H9 (cell line): ENCODE measurements around the gene UPF3A. TPM values are rescaled to one million over a fixed set of nuclear protein-coding genes. Genes with fewer than 3 reads are reported as not detected.

Experiments used
- DNase-seq: peaks from one replicate; pipeline ENCODE4 v3.0.0-alpha.2; 2017
- H2AFZ ChIP-seq: one replicate; pipeline ENCODE4 v1.6.1; 2013; ENCODE audit warnings: mild to moderate bottlenecking, low read length, control low read depth, moderate library complexity
- H2AK5ac ChIP-seq: 2 replicates; pipeline ENCODE4 v1.6.1; 2013; ENCODE audit warnings: low read length, control low read depth, mixed read lengths; ENCODE audit not compliant: insufficient read length
- H2BK120ac ChIP-seq: one replicate; pipeline ENCODE4 v1.6.1; 2013; ENCODE audit warnings: low read depth, mild to moderate bottlenecking, low read length, control low read depth, inconsistent platforms; ENCODE audit not compliant: poor library complexity, severe bottlenecking
- H2BK12ac ChIP-seq: 2 replicates; pipeline ENCODE4 v1.6.1; 2013; ENCODE audit warnings: low read length, control low read depth, mixed read lengths, low read depth; ENCODE audit not compliant: insufficient read length
- H2BK15ac ChIP-seq: 2 replicates; pipeline ENCODE4 v1.6.1; 2013; ENCODE audit warnings: low read depth, low read length, control low read depth
- H2BK20ac ChIP-seq: one replicate; pipeline ENCODE4 v1.6.1; 2013; ENCODE audit warnings: low read depth, mild to moderate bottlenecking, low read length, control low read depth, inconsistent platforms; ENCODE audit not compliant: poor library complexity, severe bottlenecking
- H2BK5ac ChIP-seq: 2 replicates; pipeline ENCODE4 v1.6.1; 2013; ENCODE audit warnings: low read length, control low read depth, mixed read lengths; ENCODE audit not compliant: insufficient read length
- H3K14ac ChIP-seq: 2 replicates; pipeline ENCODE4 v1.6.1; 2013; ENCODE audit warnings: low read length, control low read depth; ENCODE audit not compliant: insufficient read depth
- H3K18ac ChIP-seq: 2 replicates; pipeline ENCODE4 v1.6.1; 2013; ENCODE audit warnings: low read depth, mild to moderate bottlenecking, mixed read lengths, low read length, control low read depth; ENCODE audit not compliant: insufficient read length
- H3K23ac ChIP-seq: 2 replicates; pipeline ENCODE4 v1.6.1; 2013; ENCODE audit warnings: low read length, control low read depth, mixed read lengths, low read depth; ENCODE audit not compliant: insufficient read length
- H3K23me2 ChIP-seq: 2 replicates; pipeline ENCODE4 v1.6.1; 2013; ENCODE audit warnings: low read depth, mild to moderate bottlenecking, mixed read lengths, low read length, control low read depth; ENCODE audit not compliant: insufficient read length, poor library complexity, severe bottlenecking
- H3K27ac ChIP-seq: 2 replicates; pipeline ENCODE4 v1.5.1; 2013; ENCODE audit warnings: low read length, control low read depth, mixed read lengths, low read depth; ENCODE audit not compliant: insufficient read length
- H3K27me3 ChIP-seq: 2 replicates; pipeline ENCODE4 v1.6.1; 2013; ENCODE audit warnings: low read length, control low read depth, inconsistent platforms; ENCODE audit not compliant: insufficient read depth
- H3K4ac ChIP-seq: 2 replicates; pipeline ENCODE4 v1.6.1; 2013; ENCODE audit warnings: low read depth, mild to moderate bottlenecking, control low read depth, inconsistent platforms, low read length, moderate library complexity
- H3K4me1 ChIP-seq: 2 replicates; pipeline ENCODE4 v1.6.1; 2013; ENCODE audit warnings: low read length, control low read depth, inconsistent platforms; ENCODE audit not compliant: insufficient read depth
- H3K4me2 ChIP-seq: 2 replicates; pipeline ENCODE4 v1.6.1; 2013; ENCODE audit warnings: low read length, control low read depth, mixed read lengths; ENCODE audit not compliant: insufficient read length, insufficient read depth
- H3K56ac ChIP-seq: 2 replicates; pipeline ENCODE4 v1.6.1; 2013; ENCODE audit warnings: low read depth, mild to moderate bottlenecking, mixed read lengths, low read length, control low read depth; ENCODE audit not compliant: insufficient read length
- H3K79me1 ChIP-seq: 2 replicates; pipeline ENCODE4 v1.6.1; 2013; ENCODE audit warnings: low read depth, mild to moderate bottlenecking, moderate library complexity, low read length, control low read depth, inconsistent platforms; ENCODE audit not compliant: insufficient read depth, poor library complexity, severe bottlenecking
- H3K79me2 ChIP-seq: 2 replicates; pipeline ENCODE4 v1.6.1; 2013; ENCODE audit warnings: low read length, control low read depth, inconsistent platforms; ENCODE audit not compliant: insufficient read depth
- H3K9ac ChIP-seq: 2 replicates; pipeline ENCODE4 v1.6.1; 2013; ENCODE audit warnings: low read length, control low read depth, mixed read lengths; ENCODE audit not compliant: insufficient read length; ENCODE audit errors: extremely low read depth
- H3K9me3 ChIP-seq: one replicate; pipeline ENCODE4 v1.6.1; 2013; ENCODE audit warnings: low read depth, low read length, inconsistent platforms; ENCODE audit not compliant: control insufficient read depth
- H3T11ph ChIP-seq: one replicate; pipeline ENCODE4 v1.6.1; 2013; ENCODE audit warnings: mild to moderate bottlenecking, low read length, control low read depth, inconsistent platforms
- H4K20me1 ChIP-seq: one replicate; pipeline ENCODE4 v1.6.1; 2013; ENCODE audit not compliant: control insufficient read depth, insufficient read length, insufficient read depth
- H4K5ac ChIP-seq: 2 replicates; pipeline ENCODE4 v1.6.1; 2013; ENCODE audit warnings: low read depth, mild to moderate bottlenecking, mixed read lengths, low read length, control low read depth; ENCODE audit not compliant: insufficient read length
- H4K8ac ChIP-seq: replicated peaks from 2 replicates; pipeline ENCODE4 v1.6.1; 2013; ENCODE audit warnings: low read length, control low read depth, mixed read lengths, low read depth; ENCODE audit not compliant: insufficient read length
- H4K91ac ChIP-seq: 2 replicates; pipeline ENCODE4 v1.6.1; 2013; ENCODE audit warnings: low read depth, mild to moderate bottlenecking, moderate library complexity, mixed read lengths, low read length, control low read depth; ENCODE audit not compliant: insufficient read length
- H3K27ac Mint-ChIP-seq, 3 experiments: 2 replicates in 2 of 3; 3 replicates in 1 of 3; pipeline ENCODE4 v1.8.0; 2020 to 2021; ENCODE audit warnings: mixed read lengths in 3 of 3, mild to moderate bottlenecking in 1 of 3, moderate library complexity in 1 of 3
- H3K27me3 Mint-ChIP-seq: 2 replicates; pipeline ENCODE4 v1.8.0; 2021; ENCODE audit warnings: low read depth, mild to moderate bottlenecking, moderate library complexity, mixed read lengths
- H3K36me3 Mint-ChIP-seq, 3 experiments: 2 replicates in 2 of 3; 3 replicates in 1 of 3; pipeline ENCODE4 v1.8.0; 2020 to 2021; ENCODE audit warnings: low read depth in 3 of 3, mixed read lengths in 3 of 3; ENCODE audit not compliant: insufficient read depth in 1 of 3
- H3K4me1 Mint-ChIP-seq, 2 experiments: 2 replicates each; pipeline ENCODE4 v1.8.0; 2020; ENCODE audit warnings: mixed read lengths in 2 of 2
- H3K4me3 Mint-ChIP-seq, 2 experiments: 2 replicates in 1 of 2; 3 replicates in 1 of 2; pipeline ENCODE4 v1.8.0; 2020 to 2021; ENCODE audit warnings: mild to moderate bottlenecking in 2 of 2, mixed read lengths in 2 of 2, moderate library complexity in 1 of 2
- H3K9me3 Mint-ChIP-seq, 2 experiments: 2 replicates in 1 of 2; 3 replicates in 1 of 2; pipeline ENCODE4 v1.8.0; 2020; ENCODE audit warnings: mild to moderate bottlenecking in 2 of 2, mixed read lengths in 2 of 2, moderate library complexity in 1 of 2
- WGBS: extraction: QIAGEN DNeasy Blood & Tissue Kit; methylation state at CpG from one replicate; pipeline ENCODE4 v1.1.7; 2013; ENCODE audit warnings: missing lambda C conversion rate, low lambda C conversion rate, mixed read lengths; ENCODE audit not compliant: insufficient read length; ENCODE audit errors: extremely low coverage; 5-methylcytosine and 5-hydroxymethylcytosine counted together
- total RNA-seq: library from RNA; stranded (reverse); gene quantifications from 2 replicates; pipeline ENCODE4 v1.2.1, GENCODE V29; 2021
- TF ChIP-seq, protein P1 (sequence below): fragments of 200-600 bp; sonication (generic); conservative IDR thresholded peaks from 3 replicates; pipeline ENCODE4 v1.8.0; 2021; ENCODE audit warnings: antibody characterized with exemption, mild to moderate bottlenecking

UPF3A gene
- total RNA-seq, 1 experiment from 2014 or later, result 81.8 TPM

DNA sequence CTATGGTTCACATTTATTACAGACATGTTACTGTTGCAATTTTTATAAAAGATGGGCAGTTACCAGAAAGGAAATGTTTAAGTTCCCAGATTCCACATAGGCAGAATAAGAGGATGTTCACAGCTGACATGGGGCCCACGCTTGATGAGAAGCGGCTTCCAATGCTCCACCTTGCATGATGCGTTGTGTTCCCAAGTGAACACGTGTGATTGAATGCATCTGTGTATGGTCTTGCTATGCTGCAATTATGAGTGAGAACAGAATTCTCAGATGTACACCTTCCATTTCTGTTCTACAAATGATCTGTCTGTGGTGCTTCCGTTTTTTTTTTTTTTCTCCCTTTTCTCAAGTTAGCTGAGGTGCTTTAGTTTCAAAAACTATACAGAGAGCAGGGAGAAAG, 15.5 kb downstream of the UPF3A start:
- no peaks in the 10 kb centered on the region; the same call in 1 of the 2 replicates for H3K79me2 ChIP-seq
- H4K5ac ChIP-seq, result no peak overlapping the region
- H3K4me1 Mint-ChIP-seq, result no peaks in the 10 kb centered on the region
- H4K20me1 ChIP-seq, result no peaks in the 10 kb centered on the region
- peaks cover 43 to 85% (median 64%) of the 10 kb centered on the region in 3 experiments for H3K36me3 Mint-ChIP-seq
- no peak overlapping the region for H3K27ac ChIP-seq
- H2BK20ac ChIP-seq, result no peak overlapping the region
- H2AFZ ChIP-seq, result no peak overlapping the region
- no peak overlapping the region for H2BK120ac ChIP-seq
- WGBS, result no CpG with 5 or more reads among the region's 5 CpGs
- no peak overlapping the region for H3T11ph ChIP-seq
- no peak overlapping the region for H3K56ac ChIP-seq
- H3K4me2 ChIP-seq, result no peak overlapping the region
- DNase-seq, result no peak
- TF ChIP-seq, protein P1, sequence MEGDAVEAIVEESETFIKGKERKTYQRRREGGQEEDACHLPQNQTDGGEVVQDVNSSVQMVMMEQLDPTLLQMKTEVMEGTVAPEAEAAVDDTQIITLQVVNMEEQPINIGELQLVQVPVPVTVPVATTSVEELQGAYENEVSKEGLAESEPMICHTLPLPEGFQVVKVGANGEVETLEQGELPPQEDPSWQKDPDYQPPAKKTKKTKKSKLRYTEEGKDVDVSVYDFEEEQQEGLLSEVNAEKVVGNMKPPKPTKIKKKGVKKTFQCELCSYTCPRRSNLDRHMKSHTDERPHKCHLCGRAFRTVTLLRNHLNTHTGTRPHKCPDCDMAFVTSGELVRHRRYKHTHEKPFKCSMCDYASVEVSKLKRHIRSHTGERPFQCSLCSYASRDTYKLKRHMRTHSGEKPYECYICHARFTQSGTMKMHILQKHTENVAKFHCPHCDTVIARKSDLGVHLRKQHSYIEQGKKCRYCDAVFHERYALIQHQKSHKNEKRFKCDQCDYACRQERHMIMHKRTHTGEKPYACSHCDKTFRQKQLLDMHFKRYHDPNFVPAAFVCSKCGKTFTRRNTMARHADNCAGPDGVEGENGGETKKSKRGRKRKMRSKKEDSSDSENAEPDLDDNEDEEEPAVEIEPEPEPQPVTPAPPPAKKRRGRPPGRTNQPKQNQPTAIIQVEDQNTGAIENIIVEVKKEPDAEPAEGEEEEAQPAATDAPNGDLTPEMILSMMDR, result no peak
- H3K23me2 ChIP-seq, result no peaks in the 10 kb centered on the region
- H3K9me3 Mint-ChIP-seq, result no peaks in the 10 kb centered on the region
- H4K91ac ChIP-seq, result no peak overlapping the region
- H2BK5ac ChIP-seq, result no peak overlapping the region
- no peak overlapping the region for H2AK5ac ChIP-seq
- H3K79me1 ChIP-seq, result no peaks in the 10 kb centered on the region
- no peak overlapping the region for H3K14ac ChIP-seq
- no peaks in the 10 kb centered on the region for H3K4me1 ChIP-seq
- H3K27me3 ChIP-seq, result no peaks in the 10 kb centered on the region
- no peak overlapping the region for H3K23ac ChIP-seq
- no peak overlapping the region for H2BK15ac ChIP-seq
- no peak overlapping the region for H3K4me3 Mint-ChIP-seq
- no peak overlapping the region for H3K18ac ChIP-seq
- no peak overlapping the region for H3K9ac ChIP-seq
- no peaks in the 10 kb centered on the region for H3K9me3 ChIP-seq
- H2BK12ac ChIP-seq, result no peak overlapping the region
- H4K8ac ChIP-seq, result no peak overlapping the region
- no peaks in the 10 kb centered on the region for H3K27me3 Mint-ChIP-seq
- no peak overlapping the region for H3K27ac Mint-ChIP-seq
- no peak overlapping the region for H3K4ac ChIP-seq
